NCI-H146 treated with DMSO at 0.1 percent for 48 hours (cell line): ENCODE results near the gene TBC1D9.
"Not testable (repeated sequence)": the region's sequence is repeated elsewhere in the genome, so short reads cannot be mapped to it uniquely, and the experiment has no call there.

Experiments used
- DNase-seq: peaks from one replicate; lab custom pipeline; 2025; ENCODE audit not compliant: unreplicated experiment; lab: John Stamatoyannopoulos, UW

Gene TBC1D9

DNA sequence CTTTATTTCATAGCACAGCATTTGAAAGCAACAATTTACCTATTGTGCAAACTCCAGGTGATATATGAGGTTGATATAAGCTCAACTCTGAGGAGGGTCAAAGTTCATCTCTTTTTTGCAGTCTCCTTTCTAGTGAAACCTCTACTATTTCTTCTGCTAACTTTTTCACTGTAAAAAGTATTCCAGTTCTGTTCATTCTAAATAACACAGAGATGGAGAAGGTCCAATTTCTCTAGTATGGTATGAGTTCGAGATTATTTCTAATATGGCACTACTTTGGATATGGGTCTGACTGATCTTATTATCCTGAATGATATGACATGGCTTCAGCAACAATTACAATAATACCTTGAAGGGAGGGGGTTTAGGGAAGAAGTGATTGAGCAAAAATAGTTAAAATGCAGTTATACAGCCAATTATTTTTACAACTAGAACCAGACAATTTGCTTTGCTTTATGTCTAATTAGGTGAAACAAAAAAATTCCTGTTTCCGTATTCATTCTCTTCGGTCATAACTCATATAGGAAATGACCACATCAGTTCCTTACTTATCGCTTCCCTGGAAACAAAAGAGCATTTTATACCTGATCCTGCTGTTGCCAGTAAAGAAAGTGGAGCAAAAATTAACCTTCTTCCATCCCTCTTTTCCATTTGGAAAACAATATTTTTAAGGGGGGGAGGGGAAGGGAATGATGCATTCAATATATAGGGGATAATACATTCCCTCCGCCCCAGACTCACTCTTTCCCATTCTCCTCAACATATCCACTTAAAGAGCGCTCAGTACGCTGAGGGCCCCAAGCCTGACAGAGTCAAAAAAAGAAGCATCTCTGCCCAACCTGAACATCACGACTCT is 1.0 kb downstream of the TBC1D9 start:
- no peak for DNase-seq

DNA sequence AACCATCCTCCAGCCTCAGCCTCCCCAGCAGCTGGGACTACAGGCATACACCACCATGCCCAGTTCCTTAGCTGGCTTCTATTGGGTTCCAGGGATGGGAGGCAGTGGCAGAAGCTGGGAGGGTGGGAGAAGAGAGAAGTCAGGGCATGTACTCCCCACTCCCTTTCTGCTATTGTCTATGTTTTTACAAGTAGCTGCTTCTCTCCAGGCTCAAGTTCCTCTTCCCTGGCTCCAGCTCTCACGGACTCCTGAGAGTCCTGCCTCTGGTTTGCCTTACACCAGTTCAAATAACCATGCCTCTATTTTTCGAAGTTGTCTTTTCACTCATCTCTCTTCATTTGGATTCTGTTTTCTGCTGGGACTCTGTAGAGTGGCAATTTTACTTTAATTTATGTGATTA is 2.9 kb downstream of the TBC1D9 start:
- no peak for DNase-seq

GRCh38 chr4:140752291-140753068 is 3.7 kb downstream of the TBC1D9 start:
- no peak for DNase-seq

GRCh38 chr4:140750470-140750869 is 5.7 kb downstream of the TBC1D9 start:
- no peak for DNase-seq

GRCh38 chr4:140748171-140748570 is 8.0 kb downstream of the TBC1D9 start:
- no peak for DNase-seq

DNA sequence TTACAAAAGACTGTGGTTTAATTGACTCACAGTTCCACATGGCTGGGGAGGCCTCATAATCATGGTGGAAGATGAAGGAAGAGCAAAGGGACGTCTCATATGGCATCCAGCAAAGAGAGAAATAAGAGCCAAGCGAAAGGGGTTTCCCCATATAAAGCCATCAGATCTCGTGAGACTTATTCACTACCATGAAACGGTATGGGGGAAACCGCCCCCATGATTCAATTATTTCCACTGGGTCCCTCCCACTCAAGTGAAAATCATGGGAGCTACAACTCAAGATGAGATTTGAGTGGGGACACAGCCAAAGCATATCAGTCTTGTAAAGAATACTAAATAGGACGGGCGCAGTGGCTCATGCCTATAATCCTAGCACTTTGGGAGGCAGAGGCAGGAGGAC is 9.6 kb downstream of the TBC1D9 start:
- not testable (repeated sequence) for DNase-seq

DNA sequence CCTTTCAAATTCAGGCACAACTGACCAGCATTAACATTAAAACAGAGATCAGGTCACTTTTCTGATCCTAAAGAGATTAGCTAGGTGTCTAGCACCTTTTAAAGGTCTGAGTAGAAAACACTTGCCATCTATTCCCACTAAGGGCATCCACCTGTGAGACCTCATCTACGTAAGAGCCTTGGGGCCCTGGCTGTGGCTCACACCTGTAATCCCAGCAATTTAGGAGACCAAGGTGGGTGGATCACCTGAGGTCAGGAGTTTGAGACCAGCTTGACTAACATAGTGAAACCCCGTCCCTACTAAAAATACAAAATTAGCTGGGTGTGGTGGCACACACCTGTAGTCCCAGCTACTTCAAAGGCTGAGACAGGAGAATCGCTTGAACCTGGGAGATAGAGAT is 11.8 kb downstream of the TBC1D9 start:
- no peak for DNase-seq

GRCh38 chr4:140743194-140743931 is 12.8 kb downstream of the TBC1D9 start:
- DNase-seq, result no peak

- DNase-seq, result no peak
Measured at GRCh38 chr4:140742838-140743193, 13.4 kb downstream of the TBC1D9 start.

DNA sequence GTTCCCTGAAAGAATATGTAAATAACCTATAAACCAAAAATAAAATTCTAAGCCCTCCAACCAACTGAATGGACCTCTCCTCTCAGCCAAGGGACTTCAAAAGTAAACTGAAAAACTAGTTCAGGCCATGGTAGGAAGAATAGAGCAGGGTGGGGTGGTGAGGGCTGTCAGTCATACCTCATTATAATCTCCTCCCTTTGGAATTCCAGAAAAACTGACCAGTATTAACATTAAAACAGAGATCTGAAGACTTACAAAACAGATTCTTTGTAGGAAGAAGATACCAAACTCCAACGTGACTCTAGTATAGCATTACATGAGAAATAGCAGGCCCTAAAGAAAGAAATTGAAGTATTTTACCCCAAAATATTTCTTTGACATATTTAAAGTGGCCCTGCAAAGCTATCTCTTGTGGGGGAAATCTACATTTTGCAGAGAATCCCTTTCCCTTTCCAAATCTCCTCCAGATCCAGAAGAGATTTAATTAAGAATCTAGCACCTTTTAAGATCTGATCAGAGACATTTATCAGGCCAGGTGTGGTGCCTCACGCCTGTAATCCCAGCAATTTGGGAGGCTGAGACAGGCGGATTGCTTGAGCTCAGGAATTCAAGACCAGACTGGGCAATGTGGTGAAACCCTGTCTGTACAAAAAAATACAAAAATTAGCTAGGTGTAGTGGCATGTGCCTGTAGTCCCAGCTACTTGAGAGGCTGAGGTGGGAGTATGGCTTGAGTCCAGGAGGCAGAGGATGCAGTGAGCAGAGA is 15.1 kb downstream of the TBC1D9 start:
- DNase-seq, result no peak

DNA sequence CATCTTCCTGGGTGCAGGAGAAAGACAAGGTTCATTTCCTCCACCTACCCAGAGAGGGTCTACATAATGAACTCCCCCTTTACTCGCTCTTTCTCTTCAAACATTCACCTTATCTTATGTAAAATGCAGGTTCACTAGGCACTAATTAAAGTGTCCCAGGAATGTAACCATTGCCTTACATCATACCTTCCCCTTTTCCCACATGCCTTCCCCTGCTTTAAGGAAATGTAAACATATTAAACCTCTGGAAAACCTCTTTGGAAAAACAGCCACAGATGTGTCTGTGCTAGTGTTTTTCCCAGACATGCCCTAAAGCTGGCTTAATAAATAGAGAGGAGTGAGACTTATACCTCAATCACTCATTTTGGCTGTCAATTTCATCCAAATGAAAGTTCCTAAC is 15.8 kb downstream of the TBC1D9 start:
- DNase-seq, result no peak

- no peak for DNase-seq
Measured at GRCh38 chr4:140739971-140740370, 16.2 kb downstream of the TBC1D9 start.

GRCh38 chr4:140738139-140738538 is 18.0 kb downstream of the TBC1D9 start:
- DNase-seq, result no peak

DNA sequence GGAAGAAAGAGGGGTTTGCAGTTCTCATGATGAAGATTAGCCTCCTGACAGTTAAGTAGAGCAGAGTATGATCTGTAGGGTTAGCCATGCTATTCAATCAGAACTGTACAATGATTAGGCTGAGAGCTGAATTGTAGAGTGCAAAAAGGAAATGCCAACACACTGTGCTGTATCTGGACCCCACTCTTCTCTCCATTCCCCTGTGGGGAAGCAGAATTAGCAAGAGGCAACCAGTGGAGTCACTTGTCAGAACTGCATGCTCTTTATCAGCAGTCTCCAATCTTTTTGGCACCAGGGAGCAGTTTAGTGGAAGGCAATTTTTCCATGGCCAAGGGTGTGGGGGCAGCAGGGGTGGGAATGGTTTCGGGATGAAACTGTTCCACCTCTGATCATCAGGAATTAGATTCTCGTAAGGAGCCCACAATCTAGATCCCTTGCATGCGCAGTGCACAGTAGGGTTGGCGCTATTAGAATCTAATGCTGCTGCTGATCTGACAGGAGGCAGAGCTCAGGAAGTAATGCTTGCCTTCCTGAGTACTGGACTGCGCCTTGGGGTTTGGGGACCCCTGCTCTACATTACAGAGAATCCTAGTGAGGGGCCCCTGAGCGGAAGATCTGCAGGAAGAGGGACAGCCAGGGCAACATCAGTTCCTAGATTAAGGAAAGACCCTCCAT is 19.4 kb downstream of the TBC1D9 start:
- DNase-seq, result no peak

DNA sequence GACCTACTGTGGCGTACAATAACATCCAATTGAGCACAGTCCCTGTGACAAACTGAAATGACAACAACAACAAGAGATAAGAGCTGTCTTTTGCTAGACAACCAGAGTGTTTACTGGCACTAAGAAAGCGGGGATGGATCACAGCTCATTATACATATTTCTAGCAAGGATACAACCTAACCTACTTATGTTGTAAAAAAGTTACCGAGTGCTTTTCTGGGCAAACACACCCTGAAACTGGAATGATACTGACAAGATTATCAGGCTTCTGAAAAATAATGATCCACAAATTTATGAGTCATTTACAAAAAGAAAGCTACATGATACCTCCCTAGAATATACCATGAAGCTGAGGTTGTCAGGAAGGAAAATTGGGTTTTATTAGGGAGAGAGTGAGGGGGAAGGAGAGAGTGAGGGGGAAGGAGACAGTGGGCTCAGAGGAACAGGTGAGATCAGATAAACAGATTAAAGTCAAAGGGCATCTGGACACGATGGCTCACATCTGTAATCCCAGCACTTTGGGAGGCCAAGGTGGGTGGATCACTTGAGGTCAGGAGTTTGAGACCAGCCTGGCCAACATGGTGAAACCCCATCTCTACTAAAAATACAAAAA is 20.3 kb downstream of the TBC1D9 start:
- DNase-seq, result no peak

DNA sequence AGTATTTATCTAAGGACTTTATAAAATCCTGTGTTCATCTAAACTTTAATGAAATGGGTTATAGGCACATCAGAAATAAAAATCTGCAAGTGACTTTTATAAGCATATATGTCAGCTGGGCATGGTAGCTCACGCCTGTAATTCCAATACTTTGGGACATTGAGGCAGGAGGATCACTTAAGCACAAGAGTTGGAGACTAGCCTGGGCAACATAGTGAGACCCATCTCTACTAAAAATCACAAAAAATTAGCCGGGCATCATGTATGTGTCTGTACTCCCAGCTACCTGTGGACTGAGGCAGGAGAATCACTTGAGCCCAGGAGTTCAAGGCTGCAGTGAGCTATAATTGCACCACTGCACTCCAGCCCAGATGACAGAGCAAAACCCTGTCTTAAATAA is 20.9 kb downstream of the TBC1D9 start:
- no peak for DNase-seq

DNA sequence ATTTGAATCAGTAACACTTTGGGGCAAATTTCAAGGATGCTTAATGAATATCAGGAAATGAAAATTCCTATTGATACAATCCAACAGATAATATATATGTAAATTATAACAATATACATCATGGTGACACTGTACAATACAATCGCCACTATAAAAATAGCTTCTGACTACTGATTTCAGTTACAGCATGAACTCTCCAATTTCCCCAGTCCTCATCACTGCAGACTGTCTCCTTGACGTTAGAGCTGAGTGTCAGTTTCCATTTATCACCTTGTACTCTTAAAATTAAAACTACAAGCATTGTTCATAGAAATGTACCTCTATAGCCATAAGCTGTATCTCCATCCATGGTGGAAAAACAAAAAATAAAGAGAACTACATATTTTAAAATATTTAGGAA is 23.4 kb downstream of the TBC1D9 start:
- DNase-seq, result no peak

DNA sequence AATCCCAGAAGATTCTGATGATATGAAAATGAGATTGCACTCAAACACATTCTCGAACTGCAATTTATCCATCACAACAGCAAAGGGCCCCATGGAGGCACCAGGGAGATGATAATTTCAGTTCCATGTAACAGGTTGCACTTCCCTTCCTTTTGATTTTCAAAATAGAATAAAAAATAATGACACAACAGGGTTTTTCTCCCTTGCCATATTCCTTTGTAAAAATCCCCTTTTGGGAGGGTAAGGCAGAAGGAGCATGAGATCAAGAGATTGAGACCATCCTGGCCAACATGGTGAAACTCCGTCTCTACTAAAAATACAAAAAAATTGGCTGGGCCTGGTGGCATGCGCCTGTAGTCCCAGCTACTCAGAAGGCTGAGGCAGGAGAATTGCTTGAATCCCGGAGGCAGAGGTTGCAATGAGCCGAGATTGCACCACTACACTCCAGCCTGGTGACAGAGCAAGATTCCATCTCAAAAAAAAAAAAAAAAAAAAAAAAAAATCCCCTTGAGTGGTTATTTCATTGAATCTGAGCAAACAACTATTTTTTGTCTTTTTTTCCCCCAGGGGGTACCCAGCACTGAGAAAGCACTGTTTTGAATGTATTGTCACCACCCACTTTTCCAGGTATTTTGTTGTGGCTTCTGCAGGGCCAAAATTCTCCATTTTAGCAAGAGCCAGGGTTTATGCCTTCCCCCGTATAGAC is 26.7 kb downstream of the TBC1D9 start:
- DNase-seq, result no peak

DNA sequence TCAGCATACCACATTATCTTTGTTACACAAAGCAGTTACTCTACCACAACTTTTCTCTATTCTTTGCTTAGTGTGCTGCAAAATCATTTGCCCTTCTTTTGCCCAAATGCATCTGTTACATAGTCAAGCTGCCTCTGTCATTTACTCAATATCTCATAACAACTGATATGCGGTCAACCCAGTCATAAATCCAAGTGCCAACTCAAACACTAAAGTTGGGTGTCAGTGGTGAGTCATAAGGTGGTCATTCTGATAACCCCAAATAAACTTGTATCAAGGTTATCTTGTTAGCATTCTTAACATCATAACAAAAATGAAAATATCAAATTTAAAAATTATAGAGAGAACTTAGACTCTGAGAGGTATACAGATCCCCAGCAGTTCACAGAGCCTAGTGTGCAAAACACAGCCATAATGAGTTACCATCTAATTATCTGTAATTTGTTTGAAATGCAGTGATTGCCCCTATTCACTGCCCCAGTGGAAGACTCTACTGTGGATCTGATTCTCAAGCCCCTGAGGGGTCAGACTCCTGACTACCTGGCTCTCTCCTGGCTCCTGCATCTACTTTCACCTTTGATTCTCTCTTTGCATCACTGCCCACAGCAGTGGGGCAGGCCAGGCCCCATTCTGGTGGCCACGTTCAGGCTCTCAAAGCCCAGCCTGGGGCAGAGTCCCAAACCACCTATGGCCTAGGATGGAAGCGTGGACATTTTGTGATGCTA is 29.2 kb downstream of the TBC1D9 start:
- DNase-seq, result no peak
